Measurements from ENCODE around the gene ADGRF5. TPM values are rescaled to one million over a fixed set of nuclear protein-coding genes. Genes with fewer than 3 reads are reported as not detected.
A peak's percentile ranks its signal among the peaks of the same experiment; 100 is the strongest.

Gene ADGRF5
- total and polyA plus RNA-seq, 12 donors = 27.1 to 92.1 (median 35.4) TPM

DNA sequence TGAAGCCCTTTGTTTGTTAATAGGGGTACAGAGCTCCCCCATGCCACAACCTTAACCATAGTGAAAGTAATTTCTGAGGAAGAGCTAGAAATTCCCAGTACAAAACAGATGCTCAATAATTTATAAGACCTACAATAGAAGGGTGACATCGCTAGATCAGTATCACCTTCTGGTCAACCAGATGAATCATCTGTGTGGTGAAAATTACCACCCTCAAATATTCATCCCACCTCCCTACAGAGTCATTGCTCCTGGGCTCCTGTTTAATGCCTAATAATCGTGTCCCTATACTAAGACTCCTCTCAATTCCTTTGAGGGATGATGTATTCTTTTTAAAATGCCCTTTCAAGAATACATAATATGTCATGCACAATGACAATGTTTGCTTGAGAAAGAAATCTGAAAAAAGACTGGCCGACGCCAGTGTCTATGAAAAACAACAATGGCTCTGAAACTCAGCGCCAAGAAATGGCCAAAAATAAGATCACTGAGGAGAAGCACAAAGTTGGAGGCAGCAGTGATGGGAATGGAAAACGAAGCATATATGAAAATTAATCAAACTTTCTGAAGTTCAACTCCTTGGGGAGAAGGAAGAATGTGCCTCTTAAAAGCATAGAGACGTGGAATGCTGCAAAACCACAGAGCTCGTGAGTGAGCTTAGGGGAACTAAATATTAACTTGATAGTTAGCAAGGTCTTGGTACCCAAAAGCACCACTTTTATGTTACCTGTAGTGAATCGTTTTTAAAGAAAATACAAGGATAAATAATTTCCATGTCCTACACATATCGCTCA lies 11.0 kb upstream of the ADGRF5 start:
- Histone ChIP-seq H3K4me1 (peaks cover 2 to 61% (median 18%) of the 10 kb centered on the region in 9 donors), H3K36me3 (no peaks in the 10 kb centered on the region), H3K27ac (peak overlapping the region; percentile 25 to 83 (median 52)), H3K9me3 (no peaks in the 10 kb centered on the region), H3K27me3 (no peaks in the 10 kb centered on the region), H3K4me3 (no peak overlapping the region)
- 51 to 60% methylated on average over 10 of the region's 10 CpGs for WGBS, 2 donors
- ATAC-seq (peak in 6 of 8 donors; percentile 10 to 68 (median 32)), DNase-seq (no peak)
- no peak for TF ChIP-seq CTCF (IDR thresholded peaks at IDR 0.05)
- intact Hi-C loops (cut with DNase I) = no loop called here

DNA sequence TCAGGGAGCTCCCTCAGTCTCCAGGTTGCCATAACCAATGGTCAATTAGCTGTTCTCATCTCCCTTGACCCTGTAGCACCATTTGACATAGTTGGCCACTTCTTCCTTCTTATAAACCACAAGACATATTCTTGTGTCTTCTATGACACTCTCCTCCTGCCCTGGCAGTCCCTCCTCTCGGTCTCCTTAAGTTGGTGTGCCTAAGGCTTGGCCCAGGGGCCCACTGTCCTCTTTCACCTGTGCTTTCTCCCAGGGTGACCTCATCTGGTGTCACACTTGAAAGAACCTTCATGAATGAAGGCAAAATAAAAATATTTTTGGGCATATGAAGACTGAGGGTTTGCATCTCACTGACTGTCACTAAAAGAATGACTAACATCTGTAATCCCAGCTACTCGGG lies 9.7 kb upstream of the ADGRF5 start:
- Histone ChIP-seq H3K4me1 (peaks cover 0 to 51% (median 15%) of the 10 kb centered on the region in 9 donors), H3K27ac (peak overlapping the region in 3 of 10 donors; percentile 59 to 83 (median 72)), H3K4me3 (no peak overlapping the region), H3K9me3 (no peaks in the 10 kb centered on the region), H3K27me3 (no peaks in the 10 kb centered on the region), H3K36me3 (no peaks in the 10 kb centered on the region)
- WGBS, 2 donors = 94 to 98% methylated on average over 2 of the region's 2 CpGs
- DNase-seq = no peak
- intact Hi-C loops (cut with DNase I) = no loop called here
- no peak for ATAC-seq
- no peak for TF ChIP-seq CTCF (IDR thresholded peaks at IDR 0.05)

GRCh38 chr6:46930331-46930730 lies 8.6 kb upstream of the ADGRF5 start:
- no peak for DNase-seq
- H3K27ac ChIP-seq = no peak overlapping the region
- intact Hi-C loops (cut with DNase I) = no loop called here
- H3K27me3 ChIP-seq = no peaks in the 10 kb centered on the region
- no peaks in the 10 kb centered on the region for H3K36me3 ChIP-seq
- peaks cover 0 to 52% (median 24%) of the 10 kb centered on the region in 9 donors for H3K4me1 ChIP-seq
- no peak for TF ChIP-seq CTCF (IDR thresholded peaks at IDR 0.05)
- H3K4me3 ChIP-seq = no peak overlapping the region
- no peaks in the 10 kb centered on the region for H3K9me3 ChIP-seq
- ATAC-seq = no peak
- 55 to 63% methylated on average over 2 of the region's 2 CpGs for WGBS, 2 donors

DNA sequence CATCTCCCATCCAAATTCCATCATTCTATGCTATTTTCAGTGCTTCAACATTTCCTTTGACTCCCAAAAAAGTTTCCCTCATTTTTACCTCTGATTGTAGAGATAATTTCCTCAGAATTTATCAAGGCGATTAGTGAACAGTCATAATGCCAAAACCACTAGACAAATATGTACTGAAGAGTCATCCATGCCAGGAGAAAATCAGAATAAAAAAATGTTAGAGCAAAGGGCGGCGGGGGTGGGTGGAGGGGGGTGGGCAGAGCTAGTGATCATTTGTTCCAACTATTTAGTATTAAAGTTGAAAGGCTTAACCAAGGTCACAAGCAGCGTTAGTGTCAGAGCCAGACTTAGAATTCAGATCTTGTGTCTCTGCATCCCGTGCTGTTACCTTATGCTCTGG lies 5.3 kb upstream of the ADGRF5 start:
- H3K36me3 ChIP-seq = no peaks in the 10 kb centered on the region
- peaks cover 0 to 53% (median 11%) of the 10 kb centered on the region in 9 donors for H3K4me1 ChIP-seq
- H3K9me3 ChIP-seq = no peaks in the 10 kb centered on the region
- DNase-seq = no peak
- no peak overlapping the region for H3K4me3 ChIP-seq
- intact Hi-C loops (cut with DNase I) = no loop called here
- H3K27ac ChIP-seq = peak overlapping the region in 1 of 10 donors; percentile 25
- WGBS, 2 donors = 85 to 87% methylated on average over 5 of the region's 5 CpGs
- H3K27me3 ChIP-seq = no peaks in the 10 kb centered on the region
- TF ChIP-seq CTCF (IDR thresholded peaks at IDR 0.05) = no peak
- no peak for ATAC-seq
